Measurements from ENCODE around the gene PSMA3. TPM values are rescaled to one million over a fixed set of nuclear protein-coding genes. Genes with fewer than 3 reads are reported as not detected.

The PSMA3 gene
- 83.3 TPM for total RNA-seq

DNA sequence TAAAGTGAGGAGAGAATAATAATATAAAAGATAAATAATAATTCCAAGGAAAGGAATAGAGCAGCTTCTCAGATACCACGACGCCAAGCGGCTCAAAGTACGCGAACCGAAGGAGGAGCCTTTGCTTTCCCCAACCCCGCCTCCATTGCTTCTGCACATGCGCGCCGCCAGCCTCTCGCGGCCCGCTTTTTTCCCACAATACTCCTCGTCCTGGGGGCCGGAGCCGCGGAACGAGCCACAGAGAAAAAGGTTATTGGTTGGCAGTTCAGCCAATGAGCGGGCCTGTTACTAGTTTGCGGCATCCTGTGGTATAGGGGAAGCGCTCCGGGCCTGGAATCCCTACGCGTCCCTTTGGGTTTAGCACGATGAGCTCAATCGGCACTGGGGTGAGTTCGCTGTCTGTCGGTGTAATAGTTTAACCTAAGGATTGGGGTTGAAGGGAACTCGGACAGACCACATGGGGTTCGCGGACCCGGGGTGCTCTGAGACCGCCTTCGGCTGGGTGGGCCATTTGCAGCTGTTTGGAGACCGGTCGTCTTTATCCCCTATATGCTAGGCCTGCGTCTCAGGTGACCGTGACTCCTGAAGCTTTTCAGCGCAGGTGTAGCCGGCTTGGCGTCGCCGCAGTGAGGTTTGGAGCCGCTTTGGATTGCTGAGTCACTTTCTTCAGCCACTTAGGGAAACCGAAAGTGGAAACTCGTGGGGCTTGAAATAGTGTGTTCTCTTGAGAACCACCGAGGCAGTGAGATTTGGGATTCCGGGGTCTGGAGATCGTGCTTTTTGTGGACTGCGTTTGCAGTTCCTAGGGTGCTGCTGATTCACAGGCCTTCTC, at the start of gene PSMA3:
PSMA3 (plus strand) TSS at position 288 of the 832 bp plus-strand sequence; CDS start at position 366, 78 bp downstream.
- Histone ChIP-seq H3K27ac (peak within 1 kb of the TSS; percentile 87 to 96), H3K36me3 (peaks cover 0 to 10% of the 10 kb centered on the region in 2 donors), H3K4me3 (peak within 1 kb of the TSS; percentile 59 to 87), H3K9me3 (no peaks in the 10 kb centered on the region), H3K27me3 (no peaks in the 10 kb centered on the region), H3K4me1 (peaks cover 2 to 16% of the 10 kb centered on the region in 2 donors)
- intact Hi-C loops (cut with DNase I), result loop anchor here (1.0 to 5.0 kb wide), 2 partner anchors 47 to 53 kb away; no protein-coding TSS in a partner anchor
- peak; percentile 94 to 99 for DNase-seq (ENCODE audit: low spot score in 2 of 2)
- TF ChIP-seq, protein P1, sequence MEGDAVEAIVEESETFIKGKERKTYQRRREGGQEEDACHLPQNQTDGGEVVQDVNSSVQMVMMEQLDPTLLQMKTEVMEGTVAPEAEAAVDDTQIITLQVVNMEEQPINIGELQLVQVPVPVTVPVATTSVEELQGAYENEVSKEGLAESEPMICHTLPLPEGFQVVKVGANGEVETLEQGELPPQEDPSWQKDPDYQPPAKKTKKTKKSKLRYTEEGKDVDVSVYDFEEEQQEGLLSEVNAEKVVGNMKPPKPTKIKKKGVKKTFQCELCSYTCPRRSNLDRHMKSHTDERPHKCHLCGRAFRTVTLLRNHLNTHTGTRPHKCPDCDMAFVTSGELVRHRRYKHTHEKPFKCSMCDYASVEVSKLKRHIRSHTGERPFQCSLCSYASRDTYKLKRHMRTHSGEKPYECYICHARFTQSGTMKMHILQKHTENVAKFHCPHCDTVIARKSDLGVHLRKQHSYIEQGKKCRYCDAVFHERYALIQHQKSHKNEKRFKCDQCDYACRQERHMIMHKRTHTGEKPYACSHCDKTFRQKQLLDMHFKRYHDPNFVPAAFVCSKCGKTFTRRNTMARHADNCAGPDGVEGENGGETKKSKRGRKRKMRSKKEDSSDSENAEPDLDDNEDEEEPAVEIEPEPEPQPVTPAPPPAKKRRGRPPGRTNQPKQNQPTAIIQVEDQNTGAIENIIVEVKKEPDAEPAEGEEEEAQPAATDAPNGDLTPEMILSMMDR (IDR thresholded peaks at IDR 0.05), result no peak

DNA sequence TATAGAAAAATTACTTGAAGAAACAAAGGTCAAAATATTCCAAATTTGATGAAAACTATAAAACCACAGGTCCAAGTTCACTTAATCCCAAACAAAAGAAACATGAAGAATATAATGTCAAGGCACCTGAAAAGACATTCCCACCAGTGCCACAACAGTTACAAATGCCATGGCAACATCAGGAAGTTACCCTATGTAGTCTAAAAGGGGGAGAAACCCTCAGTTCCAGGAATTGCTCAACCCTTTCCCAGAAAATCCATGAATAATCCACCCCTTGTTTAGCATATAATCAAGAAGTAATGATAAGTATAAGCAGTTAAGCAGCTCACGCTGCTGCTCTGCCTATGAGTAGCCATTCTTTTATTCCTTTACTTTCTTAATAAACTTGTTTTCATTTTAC, 48.4 kb upstream of the PSMA3 start:
- intact Hi-C loops (cut with DNase I), result loop anchor here (5.0 kb wide), 2 partner anchors 44 to 46 kb away; partner anchors contain the start of genes ARMH4 and PSMA3
- peaks cover 0 to 21% of the 10 kb centered on the region in 2 donors for H3K4me1 ChIP-seq
- H3K27ac ChIP-seq, result peak overlapping the region; percentile 69 to 76
- no peak for DNase-seq (ENCODE audit: low spot score in 2 of 2)
- no peaks in the 10 kb centered on the region for H3K9me3 ChIP-seq
- H3K27me3 ChIP-seq, result no peaks in the 10 kb centered on the region
- no peak overlapping the region for H3K4me3 ChIP-seq
- TF ChIP-seq, protein P1 (IDR thresholded peaks at IDR 0.05), result no peak
- H3K36me3 ChIP-seq, result no peaks in the 10 kb centered on the region

DNA sequence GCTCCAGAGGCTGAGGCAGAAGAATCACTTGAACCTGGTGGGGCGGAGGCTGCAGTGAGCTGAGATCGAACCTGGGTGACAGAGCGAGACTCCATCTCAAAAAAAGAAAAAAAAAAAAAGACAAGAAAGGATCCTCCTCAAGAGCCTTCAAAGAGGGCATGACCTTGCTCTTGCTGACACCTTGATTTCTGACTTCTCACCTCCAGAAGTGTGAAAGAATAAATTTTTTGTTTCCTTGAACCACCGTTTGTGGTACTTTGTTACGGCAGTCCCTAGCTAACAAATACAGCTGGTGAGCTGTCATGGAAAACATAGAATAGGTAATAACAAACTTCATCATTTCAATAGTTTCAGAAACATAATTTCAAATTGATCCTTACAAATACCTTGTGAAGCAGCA, 46.6 kb upstream of the PSMA3 start:
- Histone ChIP-seq H3K27me3 (no peaks in the 10 kb centered on the region), H3K4me1 (peaks cover 3 to 31% of the 10 kb centered on the region in 2 donors), H3K4me3 (no peak overlapping the region), H3K9me3 (no peaks in the 10 kb centered on the region), H3K36me3 (no peaks in the 10 kb centered on the region), H3K27ac (no peak overlapping the region)
- DNase-seq (ENCODE audit: low spot score in 2 of 2), result no peak
- intact Hi-C loops (cut with DNase I), result loop anchor here (5.0 kb wide), 2 partner anchors 44 to 46 kb away; partner anchors contain the start of genes ARMH4 and PSMA3
- TF ChIP-seq, protein P1 (IDR thresholded peaks at IDR 0.05), result no peak

DNA sequence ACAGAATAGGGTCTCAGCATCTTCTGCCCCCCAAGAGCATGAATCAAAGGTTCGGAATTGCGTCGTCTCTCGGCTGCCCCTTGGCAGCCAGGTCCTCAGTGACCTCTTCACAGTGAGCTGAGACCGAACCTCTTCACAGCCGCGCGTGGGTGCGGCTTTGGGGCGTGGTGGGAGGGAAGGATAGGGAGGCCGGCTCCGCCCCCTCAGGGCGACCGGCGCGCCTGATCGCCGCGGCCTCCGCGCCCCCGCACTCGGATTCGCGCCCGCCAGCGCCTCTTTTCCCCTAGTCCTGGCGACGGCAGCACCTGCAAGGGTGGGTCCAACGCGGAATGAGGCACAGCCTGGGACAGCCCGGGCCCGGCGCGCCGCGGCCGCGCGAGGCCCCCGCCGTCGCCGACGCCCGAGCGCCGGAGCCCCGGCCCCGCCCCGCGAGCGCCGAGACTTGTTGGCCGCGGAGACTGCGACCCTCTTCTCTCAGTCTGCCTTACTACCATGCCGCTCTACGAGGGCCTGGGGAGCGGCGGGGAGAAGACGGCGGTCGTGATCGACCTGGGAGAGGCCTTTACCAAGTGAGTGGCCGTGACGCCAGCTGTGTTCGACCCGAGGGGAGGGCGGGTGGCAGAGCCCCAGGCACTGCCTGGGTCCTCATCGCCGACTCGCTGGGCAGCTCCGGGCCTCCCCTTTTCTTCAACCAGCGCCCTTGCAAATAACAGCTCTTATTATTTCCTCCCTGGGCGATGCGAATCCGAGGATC, 44.7 kb upstream of the PSMA3 start, which contains the start of gene ACTR10:
ACTR10 (plus strand) TSS at position 424 of the 754 bp plus-strand sequence; CDS start at position 493, 69 bp downstream.
- H3K9me3 ChIP-seq, result no peaks in the 10 kb centered on the region
- TF ChIP-seq, protein P1 (IDR thresholded peaks at IDR 0.05), result no peak
- intact Hi-C loops (cut with DNase I), result loop anchor here (2.0 to 5.0 kb wide), 3 partner anchors 42 to 99 kb away; partner anchors contain the start of genes ARID4A, ARMH4 and PSMA3

GRCh38 chr14:58200480-58200841, 44.2 kb upstream of the PSMA3 start:
- DNase-seq (ENCODE audit: low spot score in 2 of 2), result no peak
- TF ChIP-seq, protein P1 (IDR thresholded peaks at IDR 0.05), result no peak
- H3K9me3 ChIP-seq, result no peaks in the 10 kb centered on the region
- peak overlapping the region; percentile 94 to 95 for H3K27ac ChIP-seq
- intact Hi-C loops (cut with DNase I), result loop anchor here (2.0 kb wide), 1 partner anchor 98 kb away; the partner anchor contains the start of gene ARID4A
- H3K27me3 ChIP-seq, result no peaks in the 10 kb centered on the region
- peaks cover 3 to 16% of the 10 kb centered on the region in 2 donors for H3K4me1 ChIP-seq
- H3K36me3 ChIP-seq, result peaks cover 3 to 7% of the 10 kb centered on the region in 2 donors
- H3K4me3 ChIP-seq, result peak overlapping the region; percentile 83 to 95

More for the DNA sequence above, 44.7 kb upstream of the PSMA3 start, which contains the start of gene ACTR10:
- peak; percentile 36 to 90 for DNase-seq (ENCODE audit: low spot score in 2 of 2)
- peak within 1 kb of the TSS; percentile 94 to 95 for H3K27ac ChIP-seq
- H3K4me1 ChIP-seq, result peaks cover 3 to 17% of the 10 kb centered on the region in 2 donors
- peaks cover 3 to 7% of the 10 kb centered on the region in 2 donors for H3K36me3 ChIP-seq
- H3K4me3 ChIP-seq, result peak within 1 kb of the TSS; percentile 83 to 95
- H3K27me3 ChIP-seq, result no peaks in the 10 kb centered on the region

Data from ascending aorta (tissue), 2 donors.